Stimulated activated CD8-positive, alpha-beta memory T cell treated with anti-CD3 and anti-CD28 coated beads, Interleukin-4, amount 100 ng/mL, for 24 hours (primary cell): ENCODE results near the gene MACROD2.

Source experiments
- DNase-seq: peaks from one replicate; pipeline ENCODE4 v3.0.0-alpha.2; 2020; ENCODE audit warnings: low read depth

Gene MACROD2

GRCh38 chr20:14470977-14471661 lies 475.8 kb downstream of the MACROD2 start:
- no peak for DNase-seq

- no peak for DNase-seq
These were observed 481.8 kb downstream of the MACROD2 start for GRCh38 chr20:14477125-14477524.

GRCh38 chr20:14478126-14478525 lies 482.8 kb downstream of the MACROD2 start:
- DNase-seq, result no peak

- DNase-seq, result no peak
These were observed 486.5 kb downstream of the MACROD2 start for GRCh38 chr20:14481863-14482262.

GRCh38 chr20:14488212-14488611 lies 492.9 kb downstream of the MACROD2 start:
- DNase-seq, result no peak

DNA sequence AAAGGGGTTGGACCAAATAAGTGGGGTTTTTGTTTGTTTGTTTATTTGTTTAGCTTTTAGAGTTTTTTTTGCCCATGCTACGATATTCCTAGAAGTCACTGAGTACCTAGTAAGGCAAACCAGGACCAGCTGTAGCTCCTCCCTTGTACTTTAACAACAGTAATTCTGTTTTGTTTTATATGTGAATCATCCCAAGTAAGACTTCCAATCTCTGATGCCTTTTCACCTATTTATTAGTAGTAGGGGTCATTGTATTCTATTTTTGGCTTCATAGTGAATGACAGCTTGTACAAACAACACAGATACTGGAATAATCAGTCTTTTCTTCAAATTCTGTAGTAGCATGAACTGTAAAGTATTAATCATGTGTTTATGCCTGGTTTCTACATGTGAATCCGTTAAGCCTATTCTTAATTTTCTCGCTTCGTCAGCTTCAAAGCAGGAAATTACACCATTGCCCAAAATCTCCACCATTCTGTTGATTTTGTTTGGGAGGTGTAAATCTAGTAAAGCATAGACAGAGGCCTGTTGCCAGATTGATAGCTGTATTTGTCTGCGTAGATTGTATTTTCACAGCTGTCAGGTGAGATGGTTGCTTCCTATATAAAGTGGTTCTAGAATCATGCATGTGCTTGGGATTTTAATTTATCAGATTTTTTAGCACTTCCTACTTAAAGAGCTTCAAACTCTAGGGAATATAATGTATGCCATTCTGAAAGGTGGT lies 493.6 kb downstream of the MACROD2 start:
- DNase-seq, result no peak

DNA sequence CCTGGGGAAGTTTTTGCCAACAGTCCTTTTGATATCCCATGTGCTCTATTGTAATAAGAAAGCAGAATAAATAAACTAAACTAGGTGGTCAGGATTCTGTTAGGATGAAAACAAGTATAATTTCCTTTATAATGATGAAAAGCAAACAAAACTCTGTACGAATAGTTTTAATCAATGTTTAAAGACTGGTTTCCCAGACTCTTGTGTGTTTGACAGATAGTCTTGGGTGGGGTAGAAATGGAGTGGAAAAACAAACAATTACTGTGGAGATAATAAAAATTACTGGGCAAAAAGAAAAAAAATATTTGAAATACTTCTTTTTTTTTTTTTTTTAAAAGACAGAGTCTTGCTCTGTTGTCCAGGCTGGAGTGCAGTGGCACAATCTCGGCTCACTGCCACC lies 494.2 kb downstream of the MACROD2 start:
- no peak for DNase-seq

DNA sequence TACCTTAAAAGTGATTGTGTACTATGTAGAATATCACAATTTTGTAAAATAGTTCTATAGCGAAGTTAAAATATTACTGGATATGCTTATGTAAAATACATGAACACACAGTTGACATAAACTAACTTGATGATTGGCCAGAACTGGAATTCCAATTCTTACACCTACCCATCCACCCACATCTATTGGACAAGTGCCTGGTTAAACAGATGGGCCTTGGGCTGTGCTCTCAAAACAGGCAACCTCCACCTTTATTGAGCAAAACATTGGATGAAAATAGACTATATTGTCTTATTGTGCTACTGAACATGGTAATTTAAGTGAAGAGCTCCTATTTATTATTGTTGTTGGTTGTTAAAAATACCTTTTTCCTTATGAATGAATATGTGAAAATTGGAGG lies 496.1 kb downstream of the MACROD2 start:
- DNase-seq, result no peak

GRCh38 chr20:14493408-14493807 lies 498.1 kb downstream of the MACROD2 start:
- DNase-seq, result no peak

GRCh38 chr20:14494355-14494754 lies 499.0 kb downstream of the MACROD2 start:
- DNase-seq, result no peak

- no peak for DNase-seq
These were observed 499.8 kb downstream of the MACROD2 start for GRCh38 chr20:14495066-14495465.

DNA sequence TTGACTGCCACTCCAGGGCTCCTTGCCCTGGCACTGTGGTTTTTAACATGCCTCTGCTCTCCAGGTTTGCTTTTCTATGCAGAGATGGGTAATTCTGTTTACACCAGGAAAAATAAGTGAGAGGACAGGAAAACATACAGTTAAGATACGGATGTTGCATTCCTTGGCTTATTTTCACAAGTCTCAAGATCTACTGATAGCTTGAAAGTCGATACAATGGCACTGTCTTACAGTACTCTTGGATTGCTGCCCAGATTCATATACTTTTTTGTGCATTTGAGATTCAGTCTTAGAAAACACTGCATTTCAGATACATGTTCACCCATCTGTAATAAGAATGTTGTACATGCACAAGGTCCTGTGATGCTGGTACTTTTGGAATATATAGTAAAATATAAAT lies 501.7 kb downstream of the MACROD2 start:
- no peak for DNase-seq

- DNase-seq, result no peak
These were observed 503.5 kb downstream of the MACROD2 start for GRCh38 chr20:14498772-14499171.

DNA sequence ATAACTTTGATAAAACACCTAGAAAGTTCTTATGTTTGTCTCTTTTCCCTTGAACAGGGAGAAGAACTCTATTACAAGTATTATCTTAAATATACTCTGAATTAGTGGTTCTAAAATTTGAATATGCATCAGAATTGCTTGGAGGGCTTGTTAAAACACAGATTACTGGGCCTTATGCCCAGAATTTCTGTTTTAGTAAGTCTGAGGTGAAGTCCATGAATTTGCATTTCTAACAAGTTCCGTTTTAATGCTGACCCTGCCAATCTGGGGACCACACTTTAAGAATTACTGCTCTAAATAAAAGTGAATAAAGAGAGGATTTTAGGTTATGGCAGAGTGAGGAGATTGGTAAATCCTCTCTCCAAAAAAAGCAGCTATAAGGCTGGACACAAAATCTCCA lies 510.2 kb downstream of the MACROD2 start:
- DNase-seq, result no peak

- DNase-seq, result no peak
These were observed 512.4 kb downstream of the MACROD2 start for GRCh38 chr20:14507711-14508110.

DNA sequence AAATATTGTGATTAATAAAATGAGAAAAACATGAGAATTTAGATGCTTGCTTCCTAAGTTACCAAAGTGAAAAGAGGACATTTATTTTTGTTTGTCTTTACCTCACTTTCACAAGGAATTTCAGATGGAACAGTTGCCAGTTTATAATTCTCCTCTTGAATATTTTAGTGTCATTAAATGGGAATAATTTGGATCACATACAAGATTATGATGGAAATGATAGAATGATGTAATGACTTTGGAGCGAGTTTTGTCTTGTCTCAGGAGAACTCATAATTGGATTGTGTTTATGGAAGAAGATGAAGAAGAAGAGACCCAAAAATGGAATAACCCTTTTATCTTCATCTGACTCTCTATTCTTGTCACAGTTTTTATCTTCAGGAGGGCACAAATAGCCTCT lies 515.0 kb downstream of the MACROD2 start:
- DNase-seq, result no peak

DNA sequence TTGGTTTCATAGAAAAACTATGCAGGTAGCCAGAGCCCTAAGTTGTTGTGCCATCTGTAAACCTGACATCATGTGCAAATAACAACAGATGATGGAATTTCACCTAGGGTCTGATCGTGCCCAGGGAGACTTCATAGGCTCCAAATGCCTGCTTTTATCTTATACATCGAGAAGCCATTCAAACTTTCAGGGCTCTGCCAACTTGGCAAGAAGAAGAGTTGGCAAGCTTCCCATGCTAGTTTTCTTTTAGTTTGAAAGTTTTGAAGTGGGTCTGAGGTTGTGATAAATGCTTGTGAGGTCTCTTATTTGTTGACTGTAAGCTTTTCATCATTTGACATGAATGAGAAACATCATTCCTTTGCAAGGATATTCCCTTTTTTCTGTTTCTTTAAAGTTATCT lies 517.5 kb downstream of the MACROD2 start:
- DNase-seq, result no peak

- no peak for DNase-seq
These were observed 523.3 kb downstream of the MACROD2 start for GRCh38 chr20:14518648-14519047.

- DNase-seq, result no peak
These were observed 525.7 kb downstream of the MACROD2 start for GRCh38 chr20:14521016-14521415.

- DNase-seq, result no peak
These were observed 526.1 kb downstream of the MACROD2 start for GRCh38 chr20:14521436-14521835.

GRCh38 chr20:14522595-14522994 lies 527.3 kb downstream of the MACROD2 start:
- DNase-seq, result no peak

GRCh38 chr20:14523090-14523489 lies 527.8 kb downstream of the MACROD2 start:
- no peak for DNase-seq

DNA sequence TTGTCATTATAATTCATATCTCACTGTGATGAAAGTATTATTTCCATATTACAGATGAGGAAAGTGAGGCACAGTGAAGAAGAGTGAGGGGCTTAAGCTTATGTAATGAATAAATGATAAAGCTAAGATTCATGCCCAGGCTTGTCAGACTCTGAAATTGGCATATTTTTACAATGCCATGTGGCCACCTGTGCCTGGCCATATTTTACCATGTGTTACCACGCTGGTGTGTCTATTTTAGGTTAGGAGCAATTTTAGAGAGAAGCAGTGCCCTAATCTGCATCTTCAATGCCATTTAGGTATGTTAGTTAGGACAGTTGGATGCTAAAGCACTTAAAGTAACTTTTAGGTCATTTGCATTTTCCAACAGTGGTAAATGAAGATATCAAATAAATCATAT lies 530.1 kb downstream of the MACROD2 start:
- no peak for DNase-seq

- DNase-seq, result no peak
These were observed 531.6 kb downstream of the MACROD2 start for GRCh38 chr20:14526891-14527290.
